ENCODE results near the gene APLN. TPM values are rescaled to one million over a fixed set of nuclear protein-coding genes. Genes with fewer than 3 reads are reported as not detected.

The APLN gene
- total RNA-seq, 2 experiments from 2014 or later: 1.9 to 2.1 TPM

Other genes with a start within 250 kb of the APLN start
- under 1 TPM; 0.21 to 0.23 TPM for gene SMARCA1, start 131.5 kb downstream of the APLN start, total RNA-seq
- gene OCRL, start 114.7 kb downstream of the APLN start, total RNA-seq: 1 to 10 TPM; 3.5 to 3.8 TPM
- under 1 TPM; 0.43 to 0.63 TPM for gene XPNPEP2, start 84.0 kb upstream of the APLN start, total RNA-seq
- 100 to 1,000 TPM; 118 to 126 TPM for gene SASH3, start 125.0 kb upstream of the APLN start, total RNA-seq
- 10 to 100 TPM; 12.5 to 14.2 TPM for gene ZDHHC9, start 188.9 kb upstream of the APLN start, total RNA-seq

Data from activated CD4-positive, alpha-beta T cell treated with anti-CD3 and anti-CD28 coated beads for 36 hours (primary cell).